Trophoblast cell (in vitro differentiated cells and primary cell): ENCODE results near the gene JAM3.

ENCODE experiments used
- DNase-seq, 2 donors: peaks; one replicate each; pipeline ENCODE4 v3.0.0-alpha.2; 2016
- H2AFZ ChIP-seq: 2 replicates; pipeline ENCODE4 v1.6.1; 2013; ENCODE audit warnings: low read length, moderate library complexity, mild to moderate bottlenecking; ENCODE audit not compliant: insufficient read depth, poor library complexity
- H2AK5ac ChIP-seq: 2 replicates; pipeline ENCODE4 v1.6.1; 2013; ENCODE audit warnings: mild to moderate bottlenecking, low read length
- H2BK120ac ChIP-seq: 2 replicates; pipeline ENCODE4 v1.6.1; 2013; ENCODE audit warnings: low read length, mild to moderate bottlenecking, moderate library complexity; ENCODE audit not compliant: insufficient read depth, poor library complexity
- H2BK12ac ChIP-seq: 2 replicates; pipeline ENCODE4 v1.6.1; 2013; ENCODE audit warnings: mild to moderate bottlenecking, low read length, moderate library complexity
- H2BK5ac ChIP-seq: 2 replicates; pipeline ENCODE4 v1.6.1; 2013; ENCODE audit warnings: low read length, low read depth, moderate library complexity, mild to moderate bottlenecking; ENCODE audit not compliant: poor library complexity
- H3K14ac ChIP-seq: 2 replicates; pipeline ENCODE4 v1.6.1; 2013; ENCODE audit warnings: mild to moderate bottlenecking, low read length
- H3K18ac ChIP-seq: 2 replicates; pipeline ENCODE4 v1.6.1; 2013; ENCODE audit warnings: mild to moderate bottlenecking, low read length
- H3K23ac ChIP-seq: 2 replicates; pipeline ENCODE4 v1.6.1; 2013; ENCODE audit warnings: low read length
- H3K27ac ChIP-seq: 2 replicates; pipeline ENCODE4 v1.5.1; 2013; ENCODE audit warnings: low read depth, mild to moderate bottlenecking, inconsistent platforms, low read length, moderate library complexity
- H3K27me3 ChIP-seq: 2 replicates; pipeline ENCODE4 v1.6.1; 2013; ENCODE audit warnings: inconsistent platforms, mild to moderate bottlenecking, low read length, moderate library complexity; ENCODE audit not compliant: insufficient read depth
- H3K36me3 ChIP-seq, 2 experiments: 1 replicate in 1 of 2; 2 replicates in 1 of 2; pipeline ENCODE4 v1.6.1; 2013; ENCODE audit warnings: low read length in 2 of 2, mild to moderate bottlenecking in 2 of 2, moderate library complexity in 1 of 2; ENCODE audit not compliant: insufficient read depth in 2 of 2, control insufficient read depth in 1 of 2
- H3K4ac ChIP-seq: 2 replicates; pipeline ENCODE4 v1.6.1; 2013; ENCODE audit warnings: low read depth, mild to moderate bottlenecking, low read length, moderate library complexity
- H3K4me1 ChIP-seq, 2 experiments: 1 replicate in 1 of 2; 2 replicates in 1 of 2; pipeline ENCODE4 v1.6.1; 2013; ENCODE audit warnings: low read length in 2 of 2, mild to moderate bottlenecking in 2 of 2, moderate library complexity in 1 of 2; ENCODE audit not compliant: insufficient read depth in 2 of 2, control insufficient read depth in 1 of 2
- H3K4me2 ChIP-seq: 2 replicates; pipeline ENCODE4 v1.6.1; 2013; ENCODE audit warnings: inconsistent platforms, mild to moderate bottlenecking, low read length, moderate library complexity
- H3K4me3 ChIP-seq: 2 replicates; pipeline ENCODE4 v1.5.1; 2013; ENCODE audit warnings: mild to moderate bottlenecking, low read depth, low read length, inconsistent platforms
- H3K79me1 ChIP-seq: one replicate; pipeline ENCODE4 v1.6.1; 2013; ENCODE audit warnings: low read length
- H3K79me2 ChIP-seq: 2 replicates; pipeline ENCODE4 v1.6.1; 2013; ENCODE audit warnings: low read length, mild to moderate bottlenecking; ENCODE audit not compliant: control insufficient read depth, insufficient read depth, poor library complexity
- H3K9ac ChIP-seq: 2 replicates; pipeline ENCODE4 v1.6.1; 2013; ENCODE audit warnings: mild to moderate bottlenecking, low read length
- H3K9me3 ChIP-seq: 2 replicates; pipeline ENCODE4 v1.6.1; 2013; ENCODE audit warnings: low read depth, mild to moderate bottlenecking, control low read depth, inconsistent platforms, low read length; ENCODE audit not compliant: insufficient read depth
- H4K12ac ChIP-seq: 2 replicates; pipeline ENCODE4 v1.6.1; 2013; ENCODE audit warnings: low read depth, mild to moderate bottlenecking, low read length, moderate library complexity
- H4K8ac ChIP-seq: 2 replicates; pipeline ENCODE4 v1.6.1; 2013; ENCODE audit warnings: low read depth, mild to moderate bottlenecking, low read length, moderate library complexity
- H4K91ac ChIP-seq: one replicate; pipeline ENCODE4 v1.6.1; 2013; ENCODE audit warnings: low read depth, mild to moderate bottlenecking, low read length, moderate library complexity
- WGBS: extraction: QIAGEN DNeasy Blood & Tissue Kit; methylation state at CpG from one replicate; pipeline ENCODE4 v1.1.7; 2013; ENCODE audit warnings: missing lambda C conversion rate; ENCODE audit not compliant: insufficient read length, insufficient coverage; ENCODE audit errors: extremely low coverage; 5-methylcytosine and 5-hydroxymethylcytosine counted together

The JAM3 gene

DNA sequence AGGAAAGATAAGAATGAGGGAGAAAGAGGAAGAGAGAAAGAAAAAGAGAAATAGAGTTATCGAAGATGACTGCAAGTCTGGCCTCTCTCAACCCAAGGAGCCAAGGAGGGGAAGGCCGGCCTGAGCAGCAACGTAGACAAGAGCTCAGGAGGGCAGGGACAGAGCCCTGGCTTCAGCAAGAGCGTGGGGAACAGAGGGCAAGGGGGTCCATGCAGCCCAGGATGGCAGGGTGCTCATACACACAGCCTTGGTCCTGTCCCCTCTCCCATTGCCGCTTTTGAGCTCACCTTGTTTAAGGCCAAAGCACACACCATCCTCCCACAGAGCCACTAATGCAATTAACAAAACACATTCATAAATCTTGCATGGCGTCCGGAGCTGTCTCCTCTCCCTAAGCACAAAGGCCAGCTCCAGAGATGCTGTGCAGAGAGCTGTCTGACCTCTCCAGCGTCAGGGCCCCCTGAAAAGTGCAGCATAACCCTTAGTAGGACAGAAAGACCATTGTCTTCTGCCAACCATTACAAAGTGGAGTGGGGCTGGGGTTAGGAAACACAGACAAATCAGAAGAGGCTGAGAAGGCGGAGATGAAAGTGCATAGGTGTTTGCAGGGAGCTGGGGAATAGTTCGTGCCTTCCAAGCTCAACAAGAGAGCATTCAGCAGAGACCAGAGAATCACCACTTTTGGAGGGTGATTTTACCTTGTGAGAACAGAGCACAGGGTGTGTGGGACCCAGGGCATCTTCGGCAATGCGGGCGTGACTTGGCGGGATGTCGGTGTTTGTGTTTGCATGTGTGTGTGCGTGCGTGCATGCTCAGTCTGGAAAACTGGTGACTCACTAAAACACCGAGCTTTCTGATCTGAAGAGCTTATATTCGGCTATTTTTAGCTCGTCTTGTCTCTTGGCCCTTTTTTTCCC is 28.2 kb upstream of the JAM3 start:
- H3K4me2 ChIP-seq = no peak overlapping the region
- H3K9me3 ChIP-seq = no peaks in the 10 kb centered on the region
- no peak overlapping the region for H3K4me3 ChIP-seq
- no peak overlapping the region for H2AK5ac ChIP-seq
- peaks cover 0 to 8% of the 10 kb centered on the region in 2 experiments for H3K4me1 ChIP-seq
- H4K12ac ChIP-seq = no peak overlapping the region
- no peak overlapping the region for H3K27ac ChIP-seq
- H3K27me3 ChIP-seq = no peaks in the 10 kb centered on the region
- no peak for DNase-seq
- H3K9ac ChIP-seq = no peak overlapping the region
- no peak overlapping the region for H2AFZ ChIP-seq
- no peak overlapping the region for H4K8ac ChIP-seq
- 100% methylated on average over 1 of the region's 20 CpGs for WGBS
- no peak overlapping the region for H2BK5ac ChIP-seq
- no peaks in the 10 kb centered on the region for H3K36me3 ChIP-seq
- no peak overlapping the region for H3K14ac ChIP-seq
- H3K18ac ChIP-seq = no peak overlapping the region
- H2BK120ac ChIP-seq = no peak overlapping the region
- H3K79me2 ChIP-seq = no peaks in the 10 kb centered on the region
- no peak overlapping the region for H2BK12ac ChIP-seq
- peaks cover 6% of the 10 kb centered on the region for H3K79me1 ChIP-seq
- no peak overlapping the region for H4K91ac ChIP-seq
- no peak overlapping the region for H3K23ac ChIP-seq
- H3K4ac ChIP-seq = no peak overlapping the region

GRCh38 chr11:134041349-134041748 is 27.5 kb upstream of the JAM3 start:
- Histone ChIP-seq H3K4me1 (peaks cover 0 to 6% of the 10 kb centered on the region in 2 experiments), H2BK5ac (no peak overlapping the region), H2AFZ (no peak overlapping the region), H3K27me3 (no peaks in the 10 kb centered on the region), H3K79me1 (peaks cover 6% of the 10 kb centered on the region), H4K12ac (no peak overlapping the region), H4K8ac (no peak overlapping the region), H3K9me3 (no peaks in the 10 kb centered on the region), H3K4me2 (no peak overlapping the region), H3K14ac (no peak overlapping the region), H2AK5ac (no peak overlapping the region), H3K4ac (no peak overlapping the region), H4K91ac (no peak overlapping the region), H3K36me3 (no peaks in the 10 kb centered on the region), H3K18ac (no peak overlapping the region), H3K79me2 (no peaks in the 10 kb centered on the region), H3K4me3 (no peak overlapping the region), H3K23ac (no peak overlapping the region), H2BK12ac (no peak overlapping the region), H3K27ac (no peak overlapping the region), H3K9ac (no peak overlapping the region), H2BK120ac (no peak overlapping the region)
- no CpG with 5 or more reads among the region's 8 CpGs for WGBS
- no peak for DNase-seq

GRCh38 chr11:134041791-134042696 is 26.8 kb upstream of the JAM3 start:
- peaks cover 0 to 4% of the 10 kb centered on the region in 2 experiments for H3K4me1 ChIP-seq
- no peak overlapping the region for H2AFZ ChIP-seq
- no peak overlapping the region for H4K8ac ChIP-seq
- no peak overlapping the region for H2BK12ac ChIP-seq
- no peak overlapping the region for H2AK5ac ChIP-seq
- H3K36me3 ChIP-seq = no peaks in the 10 kb centered on the region
- WGBS = no CpG with 5 or more reads among the region's 30 CpGs
- no peak overlapping the region for H3K18ac ChIP-seq
- no peaks in the 10 kb centered on the region for H3K79me2 ChIP-seq
- H3K9me3 ChIP-seq = no peaks in the 10 kb centered on the region
- no peak overlapping the region for H3K4me2 ChIP-seq
- H3K27ac ChIP-seq = no peak overlapping the region
- H3K23ac ChIP-seq = no peak overlapping the region
- H3K79me1 ChIP-seq = peaks cover 5% of the 10 kb centered on the region
- H2BK120ac ChIP-seq = no peak overlapping the region
- H3K4ac ChIP-seq = no peak overlapping the region
- H3K9ac ChIP-seq = no peak overlapping the region
- H4K12ac ChIP-seq = no peak overlapping the region
- H4K91ac ChIP-seq = no peak overlapping the region
- no peak for DNase-seq
- no peak overlapping the region for H3K14ac ChIP-seq
- no peaks in the 10 kb centered on the region for H3K27me3 ChIP-seq
- H3K4me3 ChIP-seq = no peak overlapping the region
- H2BK5ac ChIP-seq = no peak overlapping the region

DNA sequence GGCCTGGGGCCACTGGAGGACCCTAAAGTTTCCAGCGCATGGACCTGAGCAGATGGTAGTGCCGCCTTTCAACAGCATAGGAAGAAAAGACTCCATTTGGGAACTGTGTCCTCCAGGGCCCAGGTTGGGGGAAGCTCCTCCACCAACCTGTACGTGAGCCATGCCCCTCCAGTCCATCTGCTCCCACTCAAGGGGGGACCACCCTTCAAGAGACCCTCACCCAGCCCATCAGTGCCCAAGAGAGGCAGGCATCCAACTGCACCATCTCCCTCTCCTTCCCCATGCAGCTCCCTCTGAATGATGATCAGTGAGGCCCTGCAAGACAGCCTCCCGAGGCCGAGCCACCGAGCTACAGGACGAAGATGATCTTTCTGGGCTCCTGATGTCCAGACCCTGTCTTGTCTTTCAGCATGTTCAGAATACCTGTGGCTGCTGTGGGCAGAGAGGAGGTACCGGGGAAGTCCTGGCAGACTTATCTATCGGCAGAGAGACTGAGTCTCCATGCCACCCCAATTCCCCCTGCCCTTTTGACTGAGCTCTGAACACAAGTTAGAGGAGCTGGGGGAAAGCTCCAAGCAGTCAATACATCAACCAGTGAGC is 25.0 kb upstream of the JAM3 start:
- Histone ChIP-seq H4K91ac (no peak overlapping the region), H2AFZ (no peak overlapping the region), H3K79me1 (no peaks in the 10 kb centered on the region), H3K4me1 (no peaks in the 10 kb centered on the region), H4K12ac (no peak overlapping the region), H2BK120ac (no peak overlapping the region), H3K4ac (no peak overlapping the region), H3K4me2 (no peak overlapping the region), H3K79me2 (no peaks in the 10 kb centered on the region), H2BK12ac (no peak overlapping the region), H3K18ac (no peak overlapping the region), H3K36me3 (no peaks in the 10 kb centered on the region), H3K9ac (no peak overlapping the region), H3K4me3 (no peak overlapping the region), H3K23ac (no peak overlapping the region), H3K14ac (no peak overlapping the region), H2AK5ac (no peak overlapping the region), H4K8ac (no peak overlapping the region), H3K27ac (no peak overlapping the region), H2BK5ac (no peak overlapping the region), H3K27me3 (no peaks in the 10 kb centered on the region), H3K9me3 (no peaks in the 10 kb centered on the region)
- DNase-seq = no peak
- WGBS = no CpG with 5 or more reads among the region's 9 CpGs
